Liver (tissue), 3 donors: ENCODE results near the gene TNS3.

Source experiments
- EGR1 ChIP-seq, 2 donors: IDR thresholded peaks; 2 replicates each; pipeline ENCODE4 v1.6.1; 2016 to 2018; ENCODE audit warnings: antibody characterized with exemption in 2 of 2, low read depth in 2 of 2
- FOXA1 ChIP-seq: IDR thresholded peaks from 2 replicates; pipeline ENCODE4 v1.6.1; 2016; ENCODE audit warnings: antibody characterized with exemption
- GABPA ChIP-seq, 2 donors: IDR thresholded peaks in 1 of 2; conservative IDR thresholded peaks in 1 of 2; 2 replicates each; pipeline ENCODE4 v1.6.1; 2016; ENCODE audit warnings: antibody characterized with exemption in 2 of 2, mild to moderate bottlenecking in 1 of 2, moderate library complexity in 1 of 2
- JUND ChIP-seq, 2 donors: IDR thresholded peaks; 2 replicates each; pipeline ENCODE4 v1.6.1; 2016; ENCODE audit warnings: antibody characterized with exemption in 2 of 2
- NR2F2 ChIP-seq: IDR thresholded peaks from 2 replicates; pipeline ENCODE4 v1.6.1; 2016; ENCODE audit warnings: antibody characterized with exemption
- RAD21 ChIP-seq, 2 donors: IDR thresholded peaks; 2 replicates each; pipeline ENCODE4 v1.6.1; 2016; ENCODE audit warnings: antibody characterized with exemption in 2 of 2, mild to moderate bottlenecking in 2 of 2
- RXRA ChIP-seq, 2 donors: IDR thresholded peaks; 2 replicates each; pipeline ENCODE4 v1.6.1; 2017 to 2018; ENCODE audit warnings: antibody characterized with exemption in 2 of 2, mild to moderate bottlenecking in 1 of 2
- SP1 ChIP-seq: IDR thresholded peaks from 2 replicates; pipeline ENCODE4 v1.6.1; 2018; ENCODE audit warnings: antibody characterized with exemption, mild to moderate bottlenecking
- TAF1 ChIP-seq: conservative IDR thresholded peaks from 2 replicates; pipeline ENCODE4 v1.6.1; 2016; ENCODE audit warnings: antibody characterized with exemption, mild to moderate bottlenecking
- YY1 ChIP-seq: IDR thresholded peaks from 2 replicates; pipeline ENCODE4 v1.6.1; 2016; ENCODE audit warnings: antibody characterized with exemption, mild to moderate bottlenecking
- TF ChIP-seq, protein P1 (sequence below): fragments of 150-350 bp; IDR thresholded peaks from 2 replicates; pipeline ENCODE4 v1.5.1; 2017; ENCODE audit warnings: improper control_type of control experiment, low read depth, low read length; ENCODE audit not compliant: missing input control
- TF ChIP-seq, protein P2 (sequence below): IDR thresholded peaks from 2 replicates; pipeline ENCODE4 v1.6.1; 2016; ENCODE audit warnings: antibody characterized with exemption
- TF ChIP-seq, protein P3 (sequence below): IDR thresholded peaks from 2 replicates; pipeline ENCODE4 v1.6.1; 2016; ENCODE audit warnings: antibody characterized with exemption, mild to moderate bottlenecking
- TF ChIP-seq, protein P4 (sequence below): IDR thresholded peaks from 2 replicates; pipeline ENCODE4 v1.6.1; 2016; ENCODE audit warnings: antibody characterized with exemption
- donor health status: healthy.
- donor health status: healthy.

DNA sequence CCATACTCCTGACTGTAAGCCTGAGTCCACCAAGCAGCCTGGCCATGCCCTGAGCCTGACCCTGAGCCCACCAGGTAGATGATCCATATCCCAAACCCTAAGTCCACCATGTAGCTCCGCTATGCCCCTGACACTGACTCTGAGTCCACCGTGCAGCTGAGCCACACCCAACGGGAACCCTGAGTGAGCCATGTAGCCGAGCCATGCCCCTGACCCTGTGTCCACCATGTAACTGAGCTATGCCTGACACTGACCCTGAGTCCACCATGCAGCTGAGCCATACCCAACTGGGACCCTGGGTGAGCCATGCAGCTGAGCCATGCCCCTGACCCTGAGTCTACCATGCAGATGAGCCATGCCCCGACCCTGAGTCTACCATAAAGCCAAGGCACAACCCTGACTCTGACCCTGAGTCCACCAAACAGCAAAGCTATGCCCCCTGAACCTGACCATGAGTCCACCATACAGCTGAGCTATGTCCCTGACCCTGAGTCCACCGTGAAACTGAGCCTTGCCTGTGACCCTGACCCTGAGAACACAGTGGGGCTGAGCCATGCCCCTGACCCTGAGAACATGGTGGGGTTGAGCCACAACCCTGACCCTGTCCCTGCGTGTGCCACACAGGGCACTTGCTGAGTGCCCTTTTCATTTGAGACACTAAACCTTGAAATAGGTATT lies 299.8 kb downstream of the TNS3 start:
- TF ChIP-seq, protein P1, sequence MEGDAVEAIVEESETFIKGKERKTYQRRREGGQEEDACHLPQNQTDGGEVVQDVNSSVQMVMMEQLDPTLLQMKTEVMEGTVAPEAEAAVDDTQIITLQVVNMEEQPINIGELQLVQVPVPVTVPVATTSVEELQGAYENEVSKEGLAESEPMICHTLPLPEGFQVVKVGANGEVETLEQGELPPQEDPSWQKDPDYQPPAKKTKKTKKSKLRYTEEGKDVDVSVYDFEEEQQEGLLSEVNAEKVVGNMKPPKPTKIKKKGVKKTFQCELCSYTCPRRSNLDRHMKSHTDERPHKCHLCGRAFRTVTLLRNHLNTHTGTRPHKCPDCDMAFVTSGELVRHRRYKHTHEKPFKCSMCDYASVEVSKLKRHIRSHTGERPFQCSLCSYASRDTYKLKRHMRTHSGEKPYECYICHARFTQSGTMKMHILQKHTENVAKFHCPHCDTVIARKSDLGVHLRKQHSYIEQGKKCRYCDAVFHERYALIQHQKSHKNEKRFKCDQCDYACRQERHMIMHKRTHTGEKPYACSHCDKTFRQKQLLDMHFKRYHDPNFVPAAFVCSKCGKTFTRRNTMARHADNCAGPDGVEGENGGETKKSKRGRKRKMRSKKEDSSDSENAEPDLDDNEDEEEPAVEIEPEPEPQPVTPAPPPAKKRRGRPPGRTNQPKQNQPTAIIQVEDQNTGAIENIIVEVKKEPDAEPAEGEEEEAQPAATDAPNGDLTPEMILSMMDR, result no peak
- TF ChIP-seq, protein P2, sequence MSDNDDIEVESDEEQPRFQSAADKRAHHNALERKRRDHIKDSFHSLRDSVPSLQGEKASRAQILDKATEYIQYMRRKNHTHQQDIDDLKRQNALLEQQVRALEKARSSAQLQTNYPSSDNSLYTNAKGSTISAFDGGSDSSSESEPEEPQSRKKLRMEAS, result no peak
- TF ChIP-seq RAD21 (IDR thresholded peaks at IDR 0.05) (no peak), YY1 (no peak), EGR1 (IDR thresholded peaks at IDR 0.05; ENCODE audit: low read depth in 2 of 2) (no peak), SP1 (no peak), TAF1 (no peak), NR2F2 (no peak), RXRA (IDR thresholded peaks at IDR 0.05) (no peak), GABPA (IDR thresholded peaks at IDR 0.05 in 1 of 2, conservative IDR thresholded peaks at IDR 0.05 in 1 of 2) (no peak), FOXA1 (no peak), JUND (IDR thresholded peaks at IDR 0.05) (no peak)
- TF ChIP-seq, protein P3, sequence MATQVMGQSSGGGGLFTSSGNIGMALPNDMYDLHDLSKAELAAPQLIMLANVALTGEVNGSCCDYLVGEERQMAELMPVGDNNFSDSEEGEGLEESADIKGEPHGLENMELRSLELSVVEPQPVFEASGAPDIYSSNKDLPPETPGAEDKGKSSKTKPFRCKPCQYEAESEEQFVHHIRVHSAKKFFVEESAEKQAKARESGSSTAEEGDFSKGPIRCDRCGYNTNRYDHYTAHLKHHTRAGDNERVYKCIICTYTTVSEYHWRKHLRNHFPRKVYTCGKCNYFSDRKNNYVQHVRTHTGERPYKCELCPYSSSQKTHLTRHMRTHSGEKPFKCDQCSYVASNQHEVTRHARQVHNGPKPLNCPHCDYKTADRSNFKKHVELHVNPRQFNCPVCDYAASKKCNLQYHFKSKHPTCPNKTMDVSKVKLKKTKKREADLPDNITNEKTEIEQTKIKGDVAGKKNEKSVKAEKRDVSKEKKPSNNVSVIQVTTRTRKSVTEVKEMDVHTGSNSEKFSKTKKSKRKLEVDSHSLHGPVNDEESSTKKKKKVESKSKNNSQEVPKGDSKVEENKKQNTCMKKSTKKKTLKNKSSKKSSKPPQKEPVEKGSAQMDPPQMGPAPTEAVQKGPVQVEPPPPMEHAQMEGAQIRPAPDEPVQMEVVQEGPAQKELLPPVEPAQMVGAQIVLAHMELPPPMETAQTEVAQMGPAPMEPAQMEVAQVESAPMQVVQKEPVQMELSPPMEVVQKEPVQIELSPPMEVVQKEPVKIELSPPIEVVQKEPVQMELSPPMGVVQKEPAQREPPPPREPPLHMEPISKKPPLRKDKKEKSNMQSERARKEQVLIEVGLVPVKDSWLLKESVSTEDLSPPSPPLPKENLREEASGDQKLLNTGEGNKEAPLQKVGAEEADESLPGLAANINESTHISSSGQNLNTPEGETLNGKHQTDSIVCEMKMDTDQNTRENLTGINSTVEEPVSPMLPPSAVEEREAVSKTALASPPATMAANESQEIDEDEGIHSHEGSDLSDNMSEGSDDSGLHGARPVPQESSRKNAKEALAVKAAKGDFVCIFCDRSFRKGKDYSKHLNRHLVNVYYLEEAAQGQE, result no peak
- TF ChIP-seq, protein P4, sequence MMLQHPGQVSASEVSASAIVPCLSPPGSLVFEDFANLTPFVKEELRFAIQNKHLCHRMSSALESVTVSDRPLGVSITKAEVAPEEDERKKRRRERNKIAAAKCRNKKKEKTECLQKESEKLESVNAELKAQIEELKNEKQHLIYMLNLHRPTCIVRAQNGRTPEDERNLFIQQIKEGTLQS, result no peak
